GM21423 (cell line): ENCODE data around the gene UPB1.
A peak's percentile ranks its signal among the peaks of the same experiment; 100 is the strongest.
"Not testable (repeated sequence)": the region's sequence is repeated elsewhere in the genome, so short reads cannot be mapped to it uniquely, and the experiment has no call there.

ENCODE experiments used
- ATAC-seq: cut with Tn5 transposase; IDR thresholded peaks from one replicate; pipeline ENCODE4 v1.9.1; 2021; ENCODE audit warnings: mild to moderate bottlenecking, moderate library complexity; ENCODE audit not compliant: unreplicated experiment

UPB1 gene

DNA sequence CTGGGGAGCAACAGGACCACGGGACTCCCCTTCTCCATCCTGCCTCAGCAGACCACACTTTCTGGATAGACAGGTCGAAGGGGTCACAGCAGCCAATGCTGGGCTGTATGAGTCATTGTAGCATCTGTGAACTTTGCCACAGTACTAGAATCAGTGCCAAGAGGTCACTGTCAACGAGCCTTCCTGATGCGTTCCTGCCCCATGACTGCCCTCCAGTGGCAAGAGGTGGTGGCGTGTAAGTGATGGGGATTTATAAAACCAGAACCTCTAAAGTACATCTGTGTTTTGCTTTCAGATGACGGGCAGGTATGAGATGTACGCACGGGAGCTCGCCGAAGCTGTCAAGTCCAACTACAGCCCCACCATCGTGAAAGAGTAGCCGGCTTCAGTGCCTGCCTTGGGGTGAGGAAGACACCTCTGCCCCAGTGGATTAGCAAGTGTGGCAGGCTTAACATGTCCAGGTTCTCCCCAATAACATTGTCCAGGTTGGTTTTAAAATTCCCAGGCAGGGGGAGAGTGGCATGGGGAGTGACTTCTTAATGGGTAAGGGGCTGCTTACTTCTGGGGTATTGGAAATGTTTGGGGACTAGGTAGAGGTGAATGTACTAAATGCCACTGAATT, 30.4 kb downstream of the UPB1 start:
- peak; percentile 78 for ATAC-seq

GRCh38 chr22:24526191-24526590, 31.1 kb downstream of the UPB1 start:
- ATAC-seq, result no peak

DNA sequence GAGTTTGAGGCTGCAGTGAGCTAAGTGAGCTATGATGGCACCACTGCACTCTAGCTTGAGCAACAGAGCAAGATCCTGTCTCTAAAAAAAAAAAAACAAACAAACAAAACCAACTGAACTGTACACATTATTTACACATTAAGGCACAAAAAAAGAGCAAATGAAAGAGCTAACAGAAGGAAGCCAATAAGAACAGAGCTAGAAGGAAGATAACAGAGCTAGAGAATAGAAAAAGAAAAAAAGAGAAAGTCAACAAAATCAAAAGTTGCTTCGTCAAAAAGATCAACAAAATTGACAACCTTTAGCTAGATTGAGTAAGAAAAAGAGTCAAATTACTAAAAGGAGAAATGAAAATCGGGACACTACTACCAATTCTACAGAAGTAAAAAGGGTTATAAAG, 34.8 kb downstream of the UPB1 start:
- ATAC-seq, result no peak

DNA sequence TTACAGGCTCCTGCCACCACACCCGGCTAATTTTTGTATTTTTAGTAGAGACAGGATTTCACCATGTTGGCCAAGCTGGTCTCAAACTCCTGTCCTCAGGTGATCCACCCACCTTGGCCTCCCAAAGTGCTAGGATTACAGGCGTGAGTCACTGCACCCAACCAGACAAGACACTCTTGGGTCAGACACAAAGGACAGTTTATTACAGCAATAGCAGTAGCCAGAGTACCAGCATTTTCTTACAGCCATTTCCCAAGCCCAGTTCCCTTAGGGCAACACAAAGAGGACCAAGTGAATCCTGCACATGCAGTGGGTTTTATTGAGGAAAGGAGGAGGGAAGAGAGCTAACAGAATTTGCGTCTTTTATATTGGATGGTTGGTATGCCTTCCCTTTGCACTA, 35.8 kb downstream of the UPB1 start:
- ATAC-seq, result not testable (repeated sequence)

DNA sequence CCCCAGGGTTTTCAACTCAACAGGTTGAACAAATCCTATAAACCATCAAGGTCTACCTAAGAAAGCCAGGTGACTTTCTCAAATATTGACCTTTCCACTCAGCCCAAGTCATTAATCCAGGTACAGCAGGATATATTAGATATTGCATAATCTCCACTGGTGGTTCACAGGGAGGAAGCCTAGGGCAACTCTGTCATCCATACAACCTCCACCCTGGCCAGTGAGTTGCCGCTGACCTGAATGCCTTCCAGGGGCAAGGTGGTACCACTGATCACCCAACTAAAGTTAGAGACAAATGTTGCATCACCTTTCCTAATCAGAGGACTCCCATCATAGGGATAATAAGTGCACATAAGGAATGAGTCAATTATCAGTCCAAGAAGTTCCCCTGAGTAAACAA, 36.9 kb downstream of the UPB1 start:
- ATAC-seq, result no peak

DNA sequence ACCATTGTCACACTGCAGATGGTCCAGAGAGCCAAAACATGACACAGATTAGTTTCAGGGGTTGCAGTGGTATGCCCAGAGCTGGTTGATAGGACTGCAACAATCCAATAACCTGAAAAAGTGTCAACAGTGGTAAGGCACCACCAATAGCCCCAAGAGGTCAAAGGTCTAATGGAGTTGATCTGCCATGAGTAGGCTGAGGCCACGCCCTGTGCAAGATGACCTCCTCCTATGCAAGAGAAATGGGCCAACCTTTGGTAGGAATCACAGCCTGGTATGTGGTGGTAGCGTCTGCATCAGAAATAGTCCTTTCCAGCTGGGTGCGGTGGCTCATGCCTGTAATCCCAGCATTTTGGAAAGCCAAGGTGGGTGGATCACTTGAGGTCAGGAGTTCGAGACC, 40.2 kb downstream of the UPB1 start:
- ATAC-seq, result no peak

DNA sequence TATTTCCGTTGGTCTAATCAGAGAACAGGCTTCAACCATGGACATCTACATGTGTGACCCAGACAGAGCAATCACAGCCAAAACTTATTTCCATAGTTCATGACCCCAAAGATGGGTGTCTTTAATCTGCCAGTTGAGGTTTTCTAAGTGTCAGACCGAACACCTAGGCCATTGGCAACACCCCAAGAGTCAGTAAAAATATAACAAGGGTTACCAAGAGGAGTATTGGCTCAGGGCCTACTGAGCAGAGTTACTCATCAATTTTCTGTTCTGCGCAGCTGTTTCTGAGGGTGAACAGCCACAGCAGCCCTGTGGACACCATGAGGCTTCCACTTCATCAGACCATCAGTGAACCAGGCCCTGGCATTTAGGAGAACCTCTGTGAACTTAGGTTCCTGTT, 41.0 kb downstream of the UPB1 start:
- no peak for ATAC-seq

GRCh38 chr22:24540470-24540869, 45.3 kb downstream of the UPB1 start:
- no peak for ATAC-seq

GRCh38 chr22:24541681-24542515, 46.8 kb downstream of the UPB1 start:
- no peak for ATAC-seq

DNA sequence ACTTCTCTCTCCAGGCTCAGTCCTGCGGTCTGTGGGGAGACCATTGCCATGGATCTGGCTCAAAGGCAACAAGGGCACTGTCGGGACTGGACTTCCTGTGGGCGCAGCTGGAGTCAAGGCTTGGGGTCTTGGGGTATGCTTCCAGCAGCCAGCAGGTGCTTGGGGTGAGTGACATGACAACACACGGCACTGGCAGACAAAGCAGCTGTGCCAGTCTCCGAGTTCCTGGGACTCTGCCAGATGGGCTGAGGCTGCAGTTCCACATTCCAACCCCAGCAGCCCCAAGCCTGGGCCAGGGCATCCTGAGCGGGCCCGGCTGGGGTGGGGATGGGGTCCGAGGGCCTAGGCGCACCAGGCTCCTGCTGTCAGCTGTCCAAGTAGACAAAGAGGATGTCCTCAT, 47.5 kb downstream of the UPB1 start:
- ATAC-seq, result no peak

GRCh38 chr22:24543185-24543601, 48.1 kb downstream of the UPB1 start:
- ATAC-seq, result no peak

DNA sequence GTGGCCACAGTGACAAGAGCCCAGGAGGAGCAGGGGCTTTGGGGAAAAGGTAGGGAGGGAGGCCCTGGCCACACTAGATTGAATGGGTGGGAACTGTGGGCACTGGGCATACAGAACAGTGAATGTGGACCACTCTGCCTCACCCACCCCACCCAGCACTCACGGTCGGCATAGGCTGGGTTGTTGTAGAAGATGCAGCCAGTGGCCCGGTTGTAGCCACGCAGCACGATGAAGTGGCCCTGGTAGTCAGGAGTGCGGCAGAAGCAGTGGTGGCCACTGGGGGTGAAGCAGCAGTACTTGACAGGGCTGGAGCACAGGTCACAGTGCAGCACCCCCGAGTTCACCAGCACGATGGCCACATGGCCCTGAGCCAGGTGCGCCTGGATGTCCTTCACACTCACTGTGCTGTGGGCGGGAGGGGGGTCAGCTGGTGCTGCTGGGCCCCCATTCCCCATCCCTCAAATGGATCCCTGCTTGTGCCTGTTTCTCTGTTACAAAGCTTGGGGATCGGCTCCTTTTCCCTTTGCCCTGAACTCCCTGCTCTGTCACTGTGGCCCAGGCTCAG, 48.6 kb downstream of the UPB1 start:
- no peak for ATAC-seq

DNA sequence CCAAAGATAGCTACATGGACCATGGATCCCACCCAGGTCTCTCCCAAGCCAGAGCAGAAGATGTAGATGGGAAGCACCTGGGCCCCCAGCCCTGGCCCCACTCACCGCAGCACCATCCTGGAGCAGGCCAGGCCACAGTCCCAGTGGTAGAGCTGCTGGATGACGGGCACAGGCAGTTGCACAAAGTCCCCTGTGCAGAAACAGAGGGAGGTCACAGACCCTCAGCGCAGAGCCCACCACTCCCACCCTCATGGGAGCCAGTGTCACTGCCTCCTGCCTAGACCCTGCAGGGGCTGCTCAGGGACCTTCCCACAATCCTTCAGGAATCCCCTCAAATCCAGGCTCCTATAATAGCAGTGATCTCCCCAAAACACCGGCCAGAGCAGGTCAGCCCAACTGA, 53.7 kb downstream of the UPB1 start:
- no peak for ATAC-seq

DNA sequence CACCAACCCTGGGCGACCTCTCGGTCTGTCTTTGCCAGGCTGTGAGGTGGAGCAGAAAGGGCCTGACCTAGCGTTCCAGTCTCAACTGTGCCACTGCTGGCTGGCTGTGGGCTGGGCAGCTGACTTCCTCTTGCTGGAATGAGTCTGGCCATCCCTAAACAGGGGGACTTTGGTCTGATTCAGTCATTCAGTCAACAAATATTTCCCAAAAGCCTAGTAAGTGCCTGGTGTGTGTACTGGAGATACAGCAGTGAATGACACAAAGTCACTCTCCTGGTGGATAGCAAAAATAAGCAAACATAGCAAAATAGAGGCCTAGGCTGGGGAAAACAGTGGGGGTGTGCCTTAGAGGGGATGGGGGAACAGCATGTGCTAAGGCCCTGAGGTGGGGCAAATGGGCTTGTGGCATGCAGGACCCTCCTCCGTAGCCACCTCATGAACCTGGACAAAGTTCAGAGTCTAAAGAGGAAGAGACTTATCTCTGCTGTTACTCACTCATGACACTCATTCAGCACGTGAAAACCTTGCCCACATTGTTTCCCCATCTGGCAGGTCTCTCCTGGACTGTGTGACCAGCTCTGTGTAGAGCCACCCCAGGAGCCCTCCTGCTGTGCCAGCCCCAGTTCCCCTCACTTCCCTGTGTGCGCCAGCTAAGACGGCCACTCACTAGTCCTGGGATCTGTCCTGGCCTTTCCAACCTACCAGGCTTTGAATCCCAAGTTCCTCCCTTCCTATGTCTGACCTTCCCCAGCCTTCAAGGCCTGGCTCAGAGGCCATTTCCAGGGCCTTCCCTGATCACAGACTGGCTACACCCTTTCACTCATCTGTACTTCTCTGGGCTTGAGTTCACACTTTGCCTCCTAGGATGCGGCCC, 55.1 kb downstream of the UPB1 start:
- no peak for ATAC-seq

- ATAC-seq, result no peak
Measured at GRCh38 chr22:24550902-24551435, 55.8 kb downstream of the UPB1 start.

GRCh38 chr22:24552503-24553286, 57.6 kb downstream of the UPB1 start:
- ATAC-seq, result not testable (repeated sequence)

GRCh38 chr22:24553597-24554312, 58.6 kb downstream of the UPB1 start:
- no peak for ATAC-seq

- peak; percentile 9 for ATAC-seq
Measured at GRCh38 chr22:24554313-24555164, 59.4 kb downstream of the UPB1 start, which contains the start of gene GUCD1. GUCD1 (minus strand) TSS chr22:24555138; CDS start chr22:24554991, 147 bp downstream.
